Transverse colon (tissue), 4 donors: ENCODE results near the gene CCDC61. TPM values are rescaled to one million over a fixed set of nuclear protein-coding genes. Genes with fewer than 3 reads are reported as not detected.

Source experiments
- DNase-seq: peaks from one replicate; pipeline ENCODE4 v3.0.0-alpha.2; 2019
- H3K27ac ChIP-seq, 4 donors: fragments of 200-600 bp; sonication (generic); 2 replicates each; pipeline ENCODE4 v1.5.1; 2016 to 2018; ENCODE audit warnings: inconsistent platforms in 4 of 4
- H3K27me3 ChIP-seq: fragments of 200-600 bp; sonication (generic); 2 replicates; pipeline ENCODE4 v1.5.1; 2017; ENCODE audit warnings: inconsistent platforms
- H3K36me3 ChIP-seq, 4 donors: fragments of 200-600 bp; sonication (generic); 2 replicates each; pipeline ENCODE4 v1.5.1; 2017 to 2019; ENCODE audit warnings: inconsistent platforms in 4 of 4
- H3K4me1 ChIP-seq, 4 donors: fragments of 200-600 bp; sonication (generic); 2 replicates each; pipeline ENCODE4 v1.5.1; 2017 to 2020; ENCODE audit warnings: inconsistent platforms in 4 of 4
- H3K4me3 ChIP-seq, 4 donors: fragments of 200-600 bp; sonication (generic); 1 replicate in 1 of 4; 2 replicates in 3 of 4; pipeline versions ENCODE4 v1.5.1 to v1.6.1; 2017 to 2019; ENCODE audit warnings: inconsistent platforms in 4 of 4
- H3K9me3 ChIP-seq, 2 donors: fragments of 200-600 bp; sonication (generic); 2 replicates each; pipeline ENCODE4 v1.5.1; 2017 to 2019; ENCODE audit warnings: inconsistent platforms in 2 of 2
- CTCF ChIP-seq, 5 experiments: fragments of 200-600 bp in 3 of 5; fragments of 450-650 bp in 2 of 5; sonication (generic) in 3 of 5; IDR thresholded peaks; 1 replicate in 2 of 5; 2 replicates in 3 of 5; pipeline ENCODE4 v1.5.1; 2016 to 2017; ENCODE audit warnings: antibody characterized with exemption in 5 of 5, inconsistent platforms in 3 of 5, mild to moderate bottlenecking in 2 of 5, moderate library complexity in 1 of 5
- EP300 ChIP-seq: sonication (generic); formaldehyde crosslinking; IDR thresholded peaks from one replicate; pipeline ENCODE4 v1.6.1; 2017; ENCODE audit warnings: antibody characterized with exemption, low read depth
- POLR2A ChIP-seq: fragments of 450-650 bp; IDR thresholded peaks from one replicate; pipeline ENCODE4 v1.6.1; 2016; ENCODE audit warnings: antibody characterized with exemption, mild to moderate bottlenecking, moderate library complexity
- POLR2AphosphoS5 ChIP-seq, 3 donors: sonication (generic); formaldehyde crosslinking; IDR thresholded peaks; one replicate each; pipeline ENCODE4 v1.6.1; 2016; ENCODE audit warnings: antibody characterized with exemption in 3 of 3
- WGBS, 2 donors: methylation state at CpG; one replicate each; pipeline ENCODE4 v1.1.5; 2018; ENCODE audit warnings: low coverage in 1 of 2; 5-methylcytosine and 5-hydroxymethylcytosine counted together
- in situ Hi-C, 4 donors: fragments of 200-750 bp; cut with MboI; loops; one replicate each; pipeline versions ENCODE4 v1.15.0 to v1.15.1; 2017; ENCODE audit warnings: low sequenced_read_pairs in 3 of 4, low pct_ligation_motif_present in 1 of 4, low pct_unique_long_range_greater_than_20kb in 1 of 4
- intact Hi-C: fragments of 100-400 bp; cut with DNase I; formaldehyde crosslinking; loops from one replicate; pipeline ENCODE4 v1.15.1; 2023; ENCODE audit warnings: low total_unique reads
- total RNA-seq, 4 donors: library from RNA; depleted of rRNA; stranded (reverse); fragments of >200 nt; gene quantifications; one replicate each; pipeline ENCODE4 v1.1.0, GENCODE V29; 2016

The CCDC61 gene
- total RNA-seq, 4 donors from 2014 or later, result 7.8 to 18.7 (median 10.6) TPM

GRCh38 chr19:46035546-46035945, 40.3 kb downstream of the CCDC61 start:
- Histone ChIP-seq H3K4me3 (no peak overlapping the region), H3K27ac (no peak overlapping the region), H3K36me3 (no peaks in the 10 kb centered on the region), H3K27me3 (no peaks in the 10 kb centered on the region), H3K9me3 (no peaks in the 10 kb centered on the region), H3K4me1 (no peaks in the 10 kb centered on the region)
- TF ChIP-seq CTCF (IDR thresholded peaks at IDR 0.05) (no peak), POLR2A (no peak), EP300 (no peak), POLR2AphosphoS5 (IDR thresholded peaks at IDR 0.05) (no peak)
- in situ Hi-C loops (no loop called here), intact Hi-C loops (no loop called here)
- no peak for DNase-seq
- WGBS, 2 donors, result 76 to 100% methylated on average over 1 to 6 of the region's 6 CpGs

- DNase-seq, result no peak
- 82 to 100% methylated on average over 2 to 9 of the region's 13 CpGs for WGBS, 2 donors
- in situ Hi-C loops (no loop called here), intact Hi-C loops (no loop called here)
- Histone ChIP-seq H3K4me3 (no peak overlapping the region), H3K27me3 (no peaks in the 10 kb centered on the region), H3K36me3 (no peaks in the 10 kb centered on the region), H3K27ac (no peak overlapping the region), H3K9me3 (no peaks in the 10 kb centered on the region), H3K4me1 (peaks cover 0 to 4% (median 2%) of the 10 kb centered on the region in 4 donors)
- no peak for TF ChIP-seq EP300
- no peak for TF ChIP-seq POLR2AphosphoS5 (IDR thresholded peaks at IDR 0.05)
- no peak for TF ChIP-seq CTCF (IDR thresholded peaks at IDR 0.05)
- TF ChIP-seq POLR2A, result no peak
Measured at GRCh38 chr19:46035986-46036743, 40.9 kb downstream of the CCDC61 start.

GRCh38 chr19:46036744-46037128, 41.5 kb downstream of the CCDC61 start:
- H3K4me1 ChIP-seq, result peaks cover 0 to 5% (median 3%) of the 10 kb centered on the region in 4 donors
- no peak overlapping the region for H3K27ac ChIP-seq
- DNase-seq, result no peak
- H3K36me3 ChIP-seq, result no peaks in the 10 kb centered on the region
- no peaks in the 10 kb centered on the region for H3K27me3 ChIP-seq
- no peak overlapping the region for H3K4me3 ChIP-seq
- in situ Hi-C loops, result no loop called here
- no peaks in the 10 kb centered on the region for H3K9me3 ChIP-seq
- no peak for TF ChIP-seq POLR2A
- no peak for TF ChIP-seq POLR2AphosphoS5 (IDR thresholded peaks at IDR 0.05)
- TF ChIP-seq CTCF (IDR thresholded peaks at IDR 0.05), result no peak
- no peak for TF ChIP-seq EP300
- WGBS, 2 donors, result 58% methylated on average over 3 of the region's 3 CpGs; no CpG with 5 or more reads in 1 of the 2 donors
- intact Hi-C loops, result no loop called here

GRCh38 chr19:46040125-46040524, 44.9 kb downstream of the CCDC61 start:
- in situ Hi-C loops (no loop called here), intact Hi-C loops (no loop called here)
- whole genome bisulfite sequencing, 2 donors, result 74% methylated on average over 6 of the region's 6 CpGs; no CpG with 5 or more reads in 1 of the 2 donors

More at GRCh38 chr19:46040125-46040524, 44.9 kb downstream of the CCDC61 start:
- H3K27ac ChIP-seq, result no peak overlapping the region
- TF ChIP-seq POLR2AphosphoS5 (IDR thresholded peaks at IDR 0.05), result no peak
- H3K9me3 ChIP-seq, result no peaks in the 10 kb centered on the region
- DNase-seq, result no peak
- H3K27me3 ChIP-seq, result peaks cover 7% of the 10 kb centered on the region
- peaks cover 0 to 5% (median 3%) of the 10 kb centered on the region in 4 donors for H3K4me1 ChIP-seq
- no peak overlapping the region for H3K4me3 ChIP-seq
- no peaks in the 10 kb centered on the region for H3K36me3 ChIP-seq
